Measurements from ENCODE around the gene UBE2D2.

DNA sequence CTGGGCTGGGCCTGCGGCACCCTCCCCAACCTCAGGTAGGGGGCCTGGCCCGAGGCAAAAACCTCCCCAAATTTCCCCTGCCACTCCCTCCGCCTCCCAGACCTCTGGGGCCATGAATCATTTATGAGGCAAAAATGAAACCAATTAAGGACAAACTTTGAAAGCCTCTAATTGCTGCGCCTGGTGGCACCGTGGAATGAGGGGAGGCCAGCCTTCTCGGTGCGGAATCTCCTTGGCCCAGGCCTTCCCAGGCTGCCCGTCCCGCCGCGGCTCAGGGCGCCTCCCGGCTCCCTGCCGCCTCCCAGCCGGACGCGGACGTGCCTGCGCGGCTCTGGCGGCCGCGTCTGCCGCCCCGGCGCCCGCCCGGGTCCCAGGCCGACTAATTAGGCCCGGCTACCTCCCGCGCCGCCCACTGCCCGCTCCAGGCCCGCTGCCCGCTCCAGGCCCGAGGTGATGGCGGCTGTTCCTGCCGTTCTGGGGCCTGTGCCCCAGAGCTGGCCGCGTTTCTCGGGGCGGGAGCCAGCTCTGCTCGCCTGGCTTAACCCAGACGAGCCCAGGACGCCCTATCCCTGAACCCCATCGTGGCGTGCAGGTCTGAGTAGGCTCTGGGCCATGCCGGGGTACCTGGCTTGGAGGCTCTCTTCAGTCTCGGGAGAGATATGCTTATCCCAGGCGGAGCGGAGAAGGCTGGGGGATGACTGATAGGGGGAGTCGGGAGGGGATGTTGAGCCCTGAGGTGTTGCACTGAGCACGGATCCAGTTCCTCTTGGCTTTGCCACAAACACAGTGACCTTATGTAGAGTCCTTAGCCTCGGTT lies 107.1 kb downstream of the UBE2D2 start:
- TF ChIP-seq CTCF (IDR thresholded peaks at IDR 0.05) (no peak), POLR2A (IDR thresholded peaks at IDR 0.05) (no peak), EP300 (IDR thresholded peaks at IDR 0.05) (no peak)

Data from ovary (tissue), 3 donors.